Vagina (tissue), 2 donors: Measurements from ENCODE around the gene AMIGO3. TPM values are rescaled to one million over a fixed set of nuclear protein-coding genes. Genes with fewer than 3 reads are reported as not detected.

ENCODE experiments used
- DNase-seq, 2 donors: peaks; one replicate each; pipeline ENCODE4 v3.0.0-alpha.2; 2017; ENCODE audit errors: extremely low spot score in 2 of 2
- H3K27ac ChIP-seq: fragments of 200-600 bp; sonication (generic); one replicate; pipeline ENCODE4 v1.5.1; 2019
- H3K27me3 ChIP-seq: fragments of 200-600 bp; sonication (generic); one replicate; pipeline ENCODE4 v1.5.1; 2019
- H3K36me3 ChIP-seq, 2 donors: fragments of 200-600 bp; sonication (generic); one replicate each; pipeline ENCODE4 v1.5.1; 2017 to 2019
- H3K4me1 ChIP-seq: fragments of 200-600 bp; sonication (generic); one replicate; pipeline ENCODE4 v1.5.1; 2019
- H3K4me3 ChIP-seq, 2 donors: fragments of 200-600 bp; sonication (generic); 1 replicate in 1 of 2; 2 replicates in 1 of 2; pipeline ENCODE4 v1.5.1; 2016 to 2019
- H3K9me3 ChIP-seq: fragments of 200-600 bp; sonication (generic); one replicate; pipeline ENCODE4 v1.5.1; 2019
- CTCF ChIP-seq, 3 experiments: fragments of 450-650 bp in 2 of 3; fragments of 200-600 bp in 1 of 3; sonication (generic) in 1 of 3; IDR thresholded peaks; one replicate each; pipeline ENCODE4 v1.5.1; 2017 to 2019; ENCODE audit warnings: antibody characterized with exemption in 3 of 3, mild to moderate bottlenecking in 2 of 3, moderate library complexity in 2 of 3
- POLR2A ChIP-seq, 2 donors: fragments of 450-650 bp; IDR thresholded peaks; one replicate each; pipeline ENCODE4 v1.6.1; 2017; ENCODE audit warnings: antibody characterized with exemption in 2 of 2, mild to moderate bottlenecking in 2 of 2, moderate library complexity in 2 of 2
- POLR2AphosphoS5 ChIP-seq, 2 donors: sonication (generic); formaldehyde crosslinking; IDR thresholded peaks; one replicate each; pipeline ENCODE4 v1.9.0; 2017; ENCODE audit warnings: antibody characterized with exemption in 2 of 2, mild to moderate bottlenecking in 2 of 2, low read depth in 1 of 2; ENCODE audit not compliant: insufficient read depth in 1 of 2
- intact Hi-C: fragments of 100-400 bp; cut with DNase I; formaldehyde crosslinking; loops from one replicate; pipeline ENCODE4 v1.15.1; 2023
- total RNA-seq: library from RNA; depleted of rRNA; stranded (reverse); fragments of >200 nt; gene quantifications from one replicate; pipeline ENCODE4 v1.2.3, GENCODE V29; 2016

Gene AMIGO3
- total RNA-seq, 1 donor from 2014 or later: not detected

- peaks cover 0 to 15% of the 10 kb centered on the region in 2 donors for H3K36me3 ChIP-seq
- H3K9me3 ChIP-seq: no peaks in the 10 kb centered on the region
- no peak overlapping the region for H3K27ac ChIP-seq
- H3K4me1 ChIP-seq: no peaks in the 10 kb centered on the region
- no peak for TF ChIP-seq POLR2A (IDR thresholded peaks at IDR 0.05)
- no peak for TF ChIP-seq POLR2AphosphoS5 (IDR thresholded peaks at IDR 0.05; ENCODE audit: insufficient read depth in 1 of 2, low read depth in 1 of 2)
- TF ChIP-seq CTCF (IDR thresholded peaks at IDR 0.05): no peak
- no peak for DNase-seq
- no peaks in the 10 kb centered on the region for H3K27me3 ChIP-seq
- intact Hi-C loops: no loop called here
- H3K4me3 ChIP-seq: no peak overlapping the region
Observed at GRCh38 chr3:49747792-49748480, 28.5 kb upstream of the AMIGO3 start.

DNA sequence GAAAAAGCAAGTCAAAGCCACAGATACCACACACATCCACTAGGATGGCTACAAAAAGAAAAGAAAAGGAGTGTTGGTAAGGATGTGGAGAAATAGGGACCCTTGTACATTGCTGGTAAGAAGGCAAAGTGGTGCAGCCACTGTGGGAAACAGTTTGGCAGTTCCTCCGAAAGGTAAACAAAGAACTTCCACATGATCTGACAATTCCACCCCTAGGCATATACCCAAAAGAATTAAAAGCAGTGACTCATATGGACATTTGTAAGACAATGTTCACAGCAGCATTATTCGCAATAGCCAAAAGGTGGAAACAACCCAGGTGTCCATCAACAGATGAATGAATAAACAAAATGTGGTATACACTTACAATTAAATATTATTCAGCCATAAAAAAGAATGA, 26.5 kb upstream of the AMIGO3 start:
- H3K27ac ChIP-seq: no peak overlapping the region
- peaks cover 0 to 21% of the 10 kb centered on the region in 2 donors for H3K36me3 ChIP-seq
- TF ChIP-seq CTCF (IDR thresholded peaks at IDR 0.05) (no peak), POLR2AphosphoS5 (IDR thresholded peaks at IDR 0.05; ENCODE audit: insufficient read depth in 1 of 2, low read depth in 1 of 2) (no peak), POLR2A (IDR thresholded peaks at IDR 0.05) (no peak)
- H3K9me3 ChIP-seq: no peaks in the 10 kb centered on the region
- intact Hi-C loops: no loop called here
- no peaks in the 10 kb centered on the region for H3K4me1 ChIP-seq
- no peak overlapping the region for H3K4me3 ChIP-seq
- no peak for DNase-seq
- H3K27me3 ChIP-seq: no peaks in the 10 kb centered on the region

DNA sequence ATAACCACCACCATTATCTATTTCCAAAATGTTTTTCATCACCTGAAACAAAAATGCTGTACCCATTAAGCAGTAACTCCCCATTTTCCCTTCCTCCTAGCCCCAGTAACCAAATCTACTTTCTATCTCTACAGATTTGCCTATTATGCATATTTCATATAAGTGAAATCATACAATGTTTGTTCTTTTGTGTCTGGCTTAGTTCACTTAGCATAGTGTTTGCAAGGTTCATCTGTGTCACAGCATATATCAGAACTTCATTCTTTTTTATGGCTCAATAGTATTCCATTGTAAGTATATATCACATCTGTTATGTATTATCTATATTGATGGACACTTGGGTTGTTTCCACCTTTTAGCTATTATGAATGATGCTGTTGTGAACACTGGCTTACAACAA, 20.9 kb upstream of the AMIGO3 start:
- no peak overlapping the region for H3K27ac ChIP-seq
- no peak overlapping the region for H3K4me3 ChIP-seq
- H3K27me3 ChIP-seq: no peaks in the 10 kb centered on the region
- intact Hi-C loops: no loop called here
- TF ChIP-seq POLR2A (IDR thresholded peaks at IDR 0.05): no peak
- TF ChIP-seq CTCF (IDR thresholded peaks at IDR 0.05): no peak
- no peak for TF ChIP-seq POLR2AphosphoS5 (IDR thresholded peaks at IDR 0.05; ENCODE audit: insufficient read depth in 1 of 2, low read depth in 1 of 2)
- no peaks in the 10 kb centered on the region for H3K4me1 ChIP-seq
- peaks cover 0 to 42% of the 10 kb centered on the region in 2 donors for H3K36me3 ChIP-seq
- H3K9me3 ChIP-seq: no peaks in the 10 kb centered on the region
- DNase-seq: no peak

DNA sequence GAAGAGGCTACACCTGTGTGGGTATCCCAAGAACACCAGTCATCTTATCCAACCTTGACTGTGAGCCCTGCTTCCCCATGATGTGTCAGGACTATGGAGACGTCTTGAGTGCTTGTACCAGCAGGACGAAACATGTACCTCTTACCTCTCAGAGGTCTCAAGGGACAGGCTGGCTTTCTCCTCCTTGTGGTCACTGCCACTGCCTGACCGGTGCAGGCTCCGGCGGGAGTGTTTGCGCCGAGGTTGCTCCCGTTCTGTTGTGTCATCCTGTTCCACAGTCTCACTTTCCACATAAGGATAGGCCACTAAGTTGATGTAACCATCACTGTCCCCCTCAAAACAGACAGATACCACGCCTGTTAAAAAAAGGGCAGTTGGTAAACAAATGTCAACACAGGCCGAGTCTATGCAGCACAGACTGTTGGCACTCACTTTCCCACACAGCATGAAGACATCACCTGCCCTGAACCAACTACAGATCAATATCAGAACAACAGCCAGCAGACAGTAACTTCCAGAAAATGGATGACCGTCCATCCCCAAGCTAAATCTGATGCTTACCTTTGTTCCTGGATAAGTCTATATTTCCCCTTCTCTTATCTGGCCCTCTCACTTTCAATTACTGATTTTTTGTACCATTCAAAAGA, 18.7 kb upstream of the AMIGO3 start:
- no peak for DNase-seq

More for the DNA sequence above, 18.7 kb upstream of the AMIGO3 start:
- Histone ChIP-seq H3K4me3 (no peak overlapping the region), H3K9me3 (no peaks in the 10 kb centered on the region), H3K4me1 (no peaks in the 10 kb centered on the region), H3K36me3 (peaks cover 0 to 44% of the 10 kb centered on the region in 2 donors), H3K27me3 (no peaks in the 10 kb centered on the region), H3K27ac (no peak overlapping the region)
- intact Hi-C loops: no loop called here
- no peak for TF ChIP-seq POLR2AphosphoS5 (IDR thresholded peaks at IDR 0.05; ENCODE audit: insufficient read depth in 1 of 2, low read depth in 1 of 2)
- TF ChIP-seq CTCF (IDR thresholded peaks at IDR 0.05): no peak
- no peak for TF ChIP-seq POLR2A (IDR thresholded peaks at IDR 0.05)
